ENCODE measurements around the gene IL17RE.

DNA sequence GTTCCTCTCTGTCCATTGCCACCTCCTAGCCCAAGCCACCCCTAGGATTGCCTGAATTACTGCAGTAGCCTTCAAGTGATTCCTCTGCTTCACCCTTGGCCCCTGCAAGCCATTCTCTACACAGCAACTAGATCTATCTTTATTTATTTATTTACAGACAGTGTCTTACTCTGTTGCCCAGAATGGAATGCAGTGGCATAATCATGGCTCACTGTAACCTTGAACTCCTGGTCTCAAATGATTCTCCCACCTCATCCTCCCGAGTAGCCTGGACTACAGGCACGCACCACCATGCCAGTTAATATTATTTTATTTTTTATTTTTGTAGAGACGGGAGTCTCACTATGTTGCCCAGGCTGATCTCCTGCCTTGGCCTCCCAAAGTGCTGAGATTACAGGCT is 14.1 kb upstream of the IL17RE start:
- TF ChIP-seq ESRRA (IDR thresholded peaks at IDR 0.05; ENCODE audit: borderline replicate concordance, low read depth) (no peak), POLR2A (conservative IDR thresholded peaks at IDR 0.05) (no peak), RAD21 (CRISPR knock-in tag; conservative IDR thresholded peaks at IDR 0.05 in 1 of 2, IDR thresholded peaks at IDR 0.05 in 1 of 2) (no peak)
- TF ChIP-seq, protein P1, sequence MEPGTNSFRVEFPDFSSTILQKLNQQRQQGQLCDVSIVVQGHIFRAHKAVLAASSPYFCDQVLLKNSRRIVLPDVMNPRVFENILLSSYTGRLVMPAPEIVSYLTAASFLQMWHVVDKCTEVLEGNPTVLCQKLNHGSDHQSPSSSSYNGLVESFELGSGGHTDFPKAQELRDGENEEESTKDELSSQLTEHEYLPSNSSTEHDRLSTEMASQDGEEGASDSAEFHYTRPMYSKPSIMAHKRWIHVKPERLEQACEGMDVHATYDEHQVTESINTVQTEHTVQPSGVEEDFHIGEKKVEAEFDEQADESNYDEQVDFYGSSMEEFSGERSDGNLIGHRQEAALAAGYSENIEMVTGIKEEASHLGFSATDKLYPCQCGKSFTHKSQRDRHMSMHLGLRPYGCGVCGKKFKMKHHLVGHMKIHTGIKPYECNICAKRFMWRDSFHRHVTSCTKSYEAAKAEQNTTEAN (CRISPR knock-in tag; IDR thresholded peaks at IDR 0.05), result no peak
- TF ChIP-seq, protein P2, sequence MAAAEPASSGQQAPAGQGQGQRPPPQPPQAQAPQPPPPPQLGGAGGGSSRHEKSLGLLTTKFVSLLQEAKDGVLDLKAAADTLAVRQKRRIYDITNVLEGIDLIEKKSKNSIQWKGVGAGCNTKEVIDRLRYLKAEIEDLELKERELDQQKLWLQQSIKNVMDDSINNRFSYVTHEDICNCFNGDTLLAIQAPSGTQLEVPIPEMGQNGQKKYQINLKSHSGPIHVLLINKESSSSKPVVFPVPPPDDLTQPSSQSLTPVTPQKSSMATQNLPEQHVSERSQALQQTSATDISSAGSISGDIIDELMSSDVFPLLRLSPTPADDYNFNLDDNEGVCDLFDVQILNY (CRISPR knock-in tag; IDR thresholded peaks at IDR 0.05), result no peak
- TF ChIP-seq, protein P3, sequence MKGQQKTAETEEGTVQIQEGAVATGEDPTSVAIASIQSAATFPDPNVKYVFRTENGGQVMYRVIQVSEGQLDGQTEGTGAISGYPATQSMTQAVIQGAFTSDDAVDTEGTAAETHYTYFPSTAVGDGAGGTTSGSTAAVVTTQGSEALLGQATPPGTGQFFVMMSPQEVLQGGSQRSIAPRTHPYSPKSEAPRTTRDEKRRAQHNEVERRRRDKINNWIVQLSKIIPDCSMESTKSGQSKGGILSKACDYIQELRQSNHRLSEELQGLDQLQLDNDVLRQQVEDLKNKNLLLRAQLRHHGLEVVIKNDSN (CRISPR knock-in tag; IDR thresholded peaks at IDR 0.05), result no peak

Measured in K562 (cell line).